ENCODE data around the gene HPD. TPM values are rescaled to one million over a fixed set of nuclear protein-coding genes. Genes with fewer than 3 reads are reported as not detected.

HPD gene
- total RNA-seq, 6 experiments from 2014 or later, result 649 to 1,803 (median 1,080) TPM

- H3K27me3 ChIP-seq, result no peaks in the 10 kb centered on the region
- 86% methylated on average over 14 of the region's 29 CpGs for WGBS (ENCODE audit: insufficient coverage, low coverage, low lambda C conversion rate, missing lambda C conversion rate)
- no peak overlapping the region for H3K4me3 ChIP-seq
- H3K27ac ChIP-seq, result no peak overlapping the region
- intact Hi-C loops (cut with DNase I), result no loop called here
- DNase-seq (no peak), ATAC-seq (peak in 1 of 4 donors; percentile 5)
- H3K9me3 ChIP-seq, result no peaks in the 10 kb centered on the region
- peaks cover 0 to 54% (median 21%) of the 10 kb centered on the region in 4 donors for H3K36me3 ChIP-seq
- no peaks in the 10 kb centered on the region for H3K4me1 ChIP-seq
- TF ChIP-seq POLR2A (IDR thresholded peaks at IDR 0.05), result no peak
- TF ChIP-seq CTCF (IDR thresholded peaks at IDR 0.05), result no peak
Measured at GRCh38 chr12:121830588-121831265, 27.9 kb downstream of the HPD start.

- intact Hi-C loops (cut with DNase I), result no loop called here
- 94% methylated on average over 4 of the region's 23 CpGs for WGBS (ENCODE audit: insufficient coverage, low coverage, low lambda C conversion rate, missing lambda C conversion rate)
- no peak for TF ChIP-seq CTCF (IDR thresholded peaks at IDR 0.05)
- no peak for TF ChIP-seq POLR2A (IDR thresholded peaks at IDR 0.05)
- ATAC-seq, result no peak
- Histone ChIP-seq H3K27ac (no peak overlapping the region), H3K4me1 (no peaks in the 10 kb centered on the region), H3K4me3 (no peak overlapping the region), H3K27me3 (no peaks in the 10 kb centered on the region), H3K9me3 (no peaks in the 10 kb centered on the region), H3K36me3 (peaks cover 0 to 54% (median 21%) of the 10 kb centered on the region in 4 donors)
- DNase-seq, result no peak
Measured at GRCh38 chr12:121830134-121830533, 28.5 kb downstream of the HPD start.

GRCh38 chr12:121829250-121829918 is 29.3 kb downstream of the HPD start:
- Histone ChIP-seq H3K9me3 (no peaks in the 10 kb centered on the region), H3K4me3 (no peak overlapping the region), H3K4me1 (no peaks in the 10 kb centered on the region), H3K27me3 (no peaks in the 10 kb centered on the region), H3K27ac (no peak overlapping the region), H3K36me3 (peaks cover 0 to 56% (median 24%) of the 10 kb centered on the region in 4 donors)
- 65% methylated on average over 3 of the region's 7 CpGs for WGBS (ENCODE audit: insufficient coverage, low coverage, low lambda C conversion rate, missing lambda C conversion rate)
- DNase-seq (no peak), ATAC-seq (no peak)
- intact Hi-C loops (cut with DNase I), result no loop called here
- TF ChIP-seq CTCF (IDR thresholded peaks at IDR 0.05) (no peak), POLR2A (IDR thresholded peaks at IDR 0.05) (no peak)

- H3K4me3 ChIP-seq, result no peak overlapping the region
- ATAC-seq (no peak), DNase-seq (no peak)
- no peaks in the 10 kb centered on the region for H3K27me3 ChIP-seq
- peaks cover 0 to 61% (median 27%) of the 10 kb centered on the region in 4 donors for H3K36me3 ChIP-seq
- H3K27ac ChIP-seq, result no peak overlapping the region
- no peaks in the 10 kb centered on the region for H3K9me3 ChIP-seq
- 91% methylated on average over 8 of the region's 9 CpGs for WGBS (ENCODE audit: insufficient coverage, low coverage, low lambda C conversion rate, missing lambda C conversion rate)
- intact Hi-C loops (cut with DNase I), result no loop called here
- H3K4me1 ChIP-seq, result no peaks in the 10 kb centered on the region
- TF ChIP-seq CTCF (IDR thresholded peaks at IDR 0.05), result no peak
- no peak for TF ChIP-seq POLR2A (IDR thresholded peaks at IDR 0.05)
Measured at GRCh38 chr12:121828826-121829225, 29.8 kb downstream of the HPD start.
